ENCODE data around the gene HTRA1. TPM values are rescaled to one million over a fixed set of nuclear protein-coding genes. Genes with fewer than 3 reads are reported as not detected.

Gene HTRA1
- total RNA-seq, 1 experiment from 2014 or later: 0.39 TPM

GRCh38 chr10:122510326-122510725 lies 49.0 kb downstream of the HTRA1 start:
- H3K4me3 ChIP-seq (replicated peaks in 1 of 2; ENCODE audit: low read depth in 1 of 2, low read length in 2 of 2): no peak overlapping the region

More at GRCh38 chr10:122510326-122510725, 49.0 kb downstream of the HTRA1 start:
- POLR2A ChIA-PET: no interaction called here
- H3K36me3 ChIP-seq (ENCODE audit: control insufficient read depth in 1 of 2, insufficient read depth in 2 of 2, low read length in 2 of 2): no peaks in the 10 kb centered on the region
- no peaks in the 10 kb centered on the region for H3K4me1 ChIP-seq (ENCODE audit: control insufficient read depth in 1 of 2, insufficient read depth in 2 of 2, low read length in 2 of 2)
- no peaks in the 10 kb centered on the region for H3K79me2 ChIP-seq (ENCODE audit: insufficient read depth, low read length)
- no peak overlapping the region for H3K27ac ChIP-seq (ENCODE audit: low read depth, low read length)
- ATAC-seq: peak; percentile 31; the same call in 1 of the 2 replicates
- no peak for DNase-seq (ENCODE audit: low read depth, low spot score)
- H3K27me3 ChIP-seq (ENCODE audit: insufficient read depth, low read length): no peaks in the 10 kb centered on the region
- no peaks in the 10 kb centered on the region for H4K20me1 ChIP-seq (ENCODE audit: insufficient read depth)
- no peak overlapping the region for H3K9ac ChIP-seq (ENCODE audit: low read length)
- CTCF ChIA-PET: interaction anchor here (1.1 kb wide), 1 partner anchor 55 kb away, joined by 3 read pairs; no protein-coding TSS in a partner anchor
- TF ChIP-seq ZBTB33 (IDR thresholded peaks at IDR 0.05; ENCODE audit: extremely low read depth, insufficient replicate concordance, low read length) (no peak), CTCF (IDR thresholded peaks at IDR 0.05 in 2 of 3, conservative IDR thresholded peaks at IDR 0.05 in 1 of 3; ENCODE audit: borderline replicate concordance in 1 of 3, insufficient read depth in 1 of 3, low read depth in 2 of 3, low read length in 2 of 3) (no peak), MAX (IDR thresholded peaks at IDR 0.05) (no peak), FOSL1 (IDR thresholded peaks at IDR 0.05; ENCODE audit: low read depth) (no peak), ATF3 (IDR thresholded peaks at IDR 0.05) (no peak), ZNF274 (IDR thresholded peaks at IDR 0.05; ENCODE audit: low read depth, low read length) (no peak), YY1 (IDR thresholded peaks at IDR 0.05; ENCODE audit: extremely low read depth, insufficient replicate concordance, low read depth, low read length) (no peak), ELF1 (IDR thresholded peaks at IDR 0.05; ENCODE audit: borderline replicate concordance, low read depth) (no peak), POLR2AphosphoS5 (IDR thresholded peaks at IDR 0.05; ENCODE audit: low read depth, low read length) (no peak)
- no peak overlapping the region for H3K4me2 ChIP-seq (ENCODE audit: low read length)
- H3K9me3 ChIP-seq (ENCODE audit: control insufficient read depth in 1 of 2, insufficient read depth in 1 of 2, low read depth in 1 of 2, low read length in 2 of 2): no peaks in the 10 kb centered on the region
- RAD21 ChIA-PET (ENCODE audit: low non-redundant PET in 1 of 2, low total read pairs in 2 of 2, uncharacterized antibody in 2 of 2, unreplicated experiment in 2 of 2): no interaction called here
- no peaks in the 10 kb centered on the region for H3K9me2 ChIP-seq (ENCODE audit: insufficient read depth)
- BruUV-seq (replicated peaks): no TSS peak
- intact Hi-C loops (cut with micrococcal nuclease): no loop called here
- H2AFZ ChIP-seq (ENCODE audit: low read depth, low read length, poor library complexity, severe bottlenecking): no peak overlapping the region
